Pancreas (tissue), 10 donors: ENCODE data around the gene HTR4. TPM values are rescaled to one million over a fixed set of nuclear protein-coding genes. Genes with fewer than 3 reads are reported as not detected.

Experiments
- ATAC-seq, 4 donors: fragments of 200-7000 bp; cut with Tn5 transposase; one replicate each; pipeline versions ENCODE4 v1.8.0 to v1.9.1; 2020; ENCODE audit warnings: mild to moderate bottlenecking in 4 of 4, moderate library complexity in 4 of 4
- DNase-seq, 6 donors: peaks; one replicate each; pipeline ENCODE4 v3.0.0-alpha.2; 2020
- FAIRE-seq: peaks from 2 replicates; lab custom pipeline; 2012; peaks lifted over from hg19 to GRCh38; lab: Jason Lieb, UNC
- H3K27ac ChIP-seq, 4 donors: fragments of 200-600 bp; sonication (generic); 1 replicate in 3 of 4; 2 replicates in 1 of 4; pipeline versions ENCODE4 v1.5.0 to v1.8.0; 2020
- H3K27me3 ChIP-seq, 4 donors: fragments of 200-600 bp; one replicate each; pipeline ENCODE4 v1.8.0; 2021
- H3K36me3 ChIP-seq, 3 donors: fragments of 200-600 bp; sonication (generic) in 1 of 3; one replicate each; pipeline versions ENCODE4 v1.5.0 to v1.8.0; 2020 to 2021
- H3K4me1 ChIP-seq, 3 donors: fragments of 200-600 bp; one replicate each; pipeline ENCODE4 v1.8.0; 2021
- H3K4me3 ChIP-seq, 4 donors: fragments of 200-600 bp; sonication (generic) in 2 of 4; one replicate each; pipeline versions ENCODE4 v1.5.0 to v1.8.0; 2020 to 2021
- H3K9me3 ChIP-seq, 4 donors: fragments of 200-600 bp; one replicate each; pipeline ENCODE4 v1.8.0; 2021
- CTCF ChIP-seq, 4 donors: fragments of 200-600 bp; sonication (generic) in 3 of 4; IDR thresholded peaks; one replicate each; pipeline versions ENCODE4 v1.5.0 to v1.8.0; 2021; ENCODE audit warnings: antibody characterized with exemption in 4 of 4
- WGBS, 2 donors: extraction: QIAGEN DNeasy Blood & Tissue Kit; methylation state at CpG; one replicate each; pipeline ENCODE4 v1.1.7; 2013; 5-methylcytosine and 5-hydroxymethylcytosine counted together
- intact Hi-C, 3 donors: fragments of 100-400 bp; cut with DNase I; formaldehyde crosslinking; loops; one replicate each; pipeline versions ENCODE4 v1.11.1 to v1.14.2; 2022
- polyA plus RNA-seq, 2 donors: library from polyadenylated mRNA; stranded (reverse); fragments of 200-250 nt; gene quantifications; one replicate each; pipeline ENCODE4 v1.2.3, GENCODE V29; 2013
- total RNA-seq, 6 donors: library from RNA; stranded (reverse); fragmentation: NEBNext Ultra II Directional in 4 of 6; extraction: Animal tissue kit (Norgen Biotek cat#: 25700) in 4 of 6; gene quantifications; one replicate each; pipeline versions ENCODE4 v1.2.1 to v1.2.4, GENCODE V29; 2021 to 2023
- donor health status: healthy with polysubstance abuse.
- donor health status: DM: no; HTN: no; CAD: no; lungs with moderate emphysema.
- donor health status: DM: no; HTN: no; CAD: no.
- donor health status: control.
- donor health status: control.
- donor health status: Bipolar disorder and iron deficiency.
- donor health status: DM: yes; HTN: yes; CAD: no.
- donor health status: DM: no; HTN: no; CAD: no.
- donor health status: DM: no; HTN: no; CAD: no.
- donor health status: DM: yes; HTN: yes; CAD: no.

Gene HTR4
- total and polyA plus RNA-seq, 8 donors, result not detected

DNA sequence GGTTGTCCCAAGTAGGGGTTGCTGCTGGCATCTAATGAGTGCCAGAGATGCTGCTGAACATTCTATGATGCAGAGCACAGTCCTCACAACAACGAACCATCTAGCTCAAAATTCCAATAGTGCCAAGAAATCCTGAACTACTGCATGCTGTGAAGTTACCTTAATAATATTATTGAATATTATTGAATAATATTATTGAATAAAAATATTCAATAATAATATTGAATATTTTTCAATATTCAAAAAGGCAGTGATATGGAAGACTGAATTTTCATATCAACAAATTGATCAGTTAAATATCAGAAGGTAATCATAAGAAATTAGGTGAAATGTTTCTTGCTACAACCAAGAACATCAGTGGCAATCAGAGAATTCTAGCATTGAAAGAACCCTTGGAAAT, 2.8 kb downstream of the HTR4 start:
- no peak overlapping the region for H3K27ac ChIP-seq
- TF ChIP-seq CTCF (IDR thresholded peaks at IDR 0.05), result no peak
- no peaks in the 10 kb centered on the region for H3K36me3 ChIP-seq
- FAIRE-seq, result no peak
- intact Hi-C loops, result no loop called here
- DNase-seq, result no peak
- H3K4me1 ChIP-seq, result peaks cover 0 to 4% (median 0%) of the 10 kb centered on the region in 3 donors
- H3K27me3 ChIP-seq, result peaks cover 0 to 5% (median 0%) of the 10 kb centered on the region in 4 donors
- ATAC-seq, result no peak
- 64 to 88% methylated on average over 1 of the region's 1 CpG for WGBS, 2 donors
- H3K9me3 ChIP-seq, result no peaks in the 10 kb centered on the region
- no peak overlapping the region for H3K4me3 ChIP-seq

DNA sequence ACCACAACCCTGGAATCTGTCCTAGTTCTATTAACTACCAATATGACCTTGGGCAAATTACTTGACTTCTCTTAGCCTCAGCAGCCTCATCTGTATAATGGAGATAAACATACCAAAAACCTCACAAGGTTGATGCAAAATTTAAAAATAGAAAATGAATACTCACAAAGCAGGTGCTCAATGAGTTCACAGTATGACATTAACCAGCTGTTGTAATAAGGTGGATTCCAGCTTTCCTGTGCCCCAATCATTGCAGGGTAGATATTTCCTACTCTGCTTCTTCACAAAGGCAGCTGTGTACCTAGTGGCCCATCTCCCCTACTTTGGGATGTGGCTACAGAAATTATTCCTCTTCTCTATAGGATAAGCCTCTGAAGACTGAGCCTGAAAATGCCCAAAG, 8.8 kb downstream of the HTR4 start:
- H3K27ac ChIP-seq, result no peak overlapping the region
- DNase-seq, result no peak
- H3K27me3 ChIP-seq, result no peaks in the 10 kb centered on the region
- ATAC-seq, result no peak
- no peaks in the 10 kb centered on the region for H3K9me3 ChIP-seq
- no peak for TF ChIP-seq CTCF (IDR thresholded peaks at IDR 0.05)
- intact Hi-C loops, result no loop called here
- no peak for FAIRE-seq
- no peak overlapping the region for H3K4me3 ChIP-seq
- H3K36me3 ChIP-seq, result no peaks in the 10 kb centered on the region
- no peaks in the 10 kb centered on the region for H3K4me1 ChIP-seq

DNA sequence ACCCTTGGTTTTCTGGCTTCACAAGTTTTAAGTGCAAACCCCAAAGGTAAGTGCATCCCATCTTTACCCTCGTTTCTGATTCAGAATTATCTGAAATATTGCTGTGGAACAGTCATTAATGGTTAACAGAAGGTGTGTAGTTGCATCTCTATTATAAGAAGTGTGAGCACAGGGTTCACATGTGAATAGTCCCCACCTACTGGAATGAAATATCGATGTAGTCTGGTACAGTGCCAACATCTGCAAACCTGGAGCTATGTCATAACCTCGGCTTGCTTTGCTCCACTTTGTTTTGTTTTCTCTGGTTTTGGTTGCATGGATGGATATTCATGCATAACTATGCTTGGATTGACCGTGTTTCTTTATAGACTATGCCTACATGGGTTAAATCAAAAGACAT, 12.6 kb downstream of the HTR4 start:
- Histone ChIP-seq H3K36me3 (no peaks in the 10 kb centered on the region), H3K4me1 (no peaks in the 10 kb centered on the region), H3K4me3 (no peak overlapping the region), H3K27me3 (no peaks in the 10 kb centered on the region), H3K9me3 (no peaks in the 10 kb centered on the region), H3K27ac (no peak overlapping the region)
- DNase-seq (peak in 1 of 6 donors; percentile 9), ATAC-seq (peak in 1 of 4 donors; percentile 52), FAIRE-seq (no peak)
- intact Hi-C loops, result no loop called here
- no peak for TF ChIP-seq CTCF (IDR thresholded peaks at IDR 0.05)
- 33 to 37% methylated on average over 4 of the region's 4 CpGs for WGBS, 2 donors

DNA sequence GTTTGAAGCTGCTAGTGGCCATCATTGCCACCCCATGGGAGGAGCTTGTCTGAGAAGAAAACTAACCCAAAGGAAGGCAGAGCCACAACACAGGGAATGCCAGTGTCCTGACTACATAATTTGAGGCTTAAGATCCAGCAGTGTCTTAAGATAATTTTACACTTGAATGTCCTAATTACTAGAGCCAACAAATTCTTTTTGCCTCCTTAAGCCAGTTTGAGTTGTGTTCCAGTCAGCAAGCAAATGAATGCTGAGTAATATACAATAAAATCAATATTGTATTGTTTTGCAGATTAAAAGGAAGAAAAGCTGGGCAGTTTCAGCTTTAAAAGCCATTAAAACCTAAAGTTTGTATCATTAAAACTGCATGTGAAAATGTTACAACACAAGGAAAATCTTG, 13.9 kb downstream of the HTR4 start:
- intact Hi-C loops, result no loop called here
- no peak for ATAC-seq
- no peak for DNase-seq

GRCh38 chr5:148639081-148639480, 15.2 kb downstream of the HTR4 start:
- no peak for FAIRE-seq
- Histone ChIP-seq H3K4me1 (no peaks in the 10 kb centered on the region), H3K27me3 (no peaks in the 10 kb centered on the region), H3K27ac (no peak overlapping the region), H3K4me3 (no peak overlapping the region), H3K36me3 (no peaks in the 10 kb centered on the region), H3K9me3 (no peaks in the 10 kb centered on the region)
- WGBS, 2 donors, result 88% methylated on average over 2 of the region's 2 CpGs
- no peak for TF ChIP-seq CTCF (IDR thresholded peaks at IDR 0.05)
- intact Hi-C loops, result no loop called here
- ATAC-seq, result no peak
- no peak for DNase-seq

More for the DNA sequence above, 13.9 kb downstream of the HTR4 start:
- Histone ChIP-seq H3K4me1 (no peaks in the 10 kb centered on the region), H3K4me3 (no peak overlapping the region), H3K27me3 (no peaks in the 10 kb centered on the region), H3K27ac (no peak overlapping the region), H3K9me3 (no peaks in the 10 kb centered on the region), H3K36me3 (no peaks in the 10 kb centered on the region)
- TF ChIP-seq CTCF (IDR thresholded peaks at IDR 0.05), result no peak
- no peak for FAIRE-seq
